KMS-11 (cell line): Measurements from ENCODE around the gene JAGN1.

Experiments used
- H2AFZ ChIP-seq: fragments of 200-600 bp; sonication (generic); 2 replicates; pipeline ENCODE4 v1.6.1; 2016; ENCODE audit warnings: antibody characterized with exemption, mixed run types, low read depth
- H3K27ac ChIP-seq: fragments of 200-600 bp; sonication (generic); 2 replicates; pipeline ENCODE4 v1.6.1; 2016; ENCODE audit warnings: mild to moderate bottlenecking, mixed run types
- H3K27me3 ChIP-seq: fragments of 200-600 bp; sonication (generic); 2 replicates; pipeline ENCODE4 v1.6.1; 2017; ENCODE audit warnings: mild to moderate bottlenecking, low read depth, mixed run types, moderate library complexity; ENCODE audit not compliant: insufficient read depth
- H3K36me3 ChIP-seq: fragments of 200-600 bp; sonication (generic); 2 replicates; pipeline ENCODE4 v1.6.1; 2017; ENCODE audit warnings: mild to moderate bottlenecking, mixed run types; ENCODE audit not compliant: insufficient read depth
- H3K4me1 ChIP-seq: fragments of 200-600 bp; sonication (generic); 2 replicates; pipeline ENCODE4 v1.6.1; 2016; ENCODE audit warnings: mild to moderate bottlenecking, low read depth, mixed run types; ENCODE audit not compliant: poor library complexity, severe bottlenecking
- H3K4me2 ChIP-seq: fragments of 200-600 bp; sonication (generic); 2 replicates; pipeline ENCODE4 v1.7.0; 2016; ENCODE audit warnings: mild to moderate bottlenecking, mixed run types
- H3K4me3 ChIP-seq: fragments of 200-600 bp; sonication (generic); IDR thresholded peaks from 2 replicates; pipeline ENCODE4 v1.6.1; 2017; ENCODE audit warnings: low read depth, low read length, mixed read lengths; ENCODE audit not compliant: insufficient read depth
- H3K79me2 ChIP-seq: fragments of 200-600 bp; sonication (generic); 2 replicates; pipeline ENCODE4 v1.6.1; 2016; ENCODE audit warnings: low read depth, mixed run types; ENCODE audit not compliant: insufficient read depth
- H3K9ac ChIP-seq: fragments of 200-600 bp; sonication (generic); 2 replicates; pipeline ENCODE4 v1.6.1; 2016; ENCODE audit warnings: mild to moderate bottlenecking, mixed run types
- H4K20me1 ChIP-seq: fragments of 200-600 bp; sonication (generic); 2 replicates; pipeline ENCODE4 v1.6.1; 2016; ENCODE audit warnings: mild to moderate bottlenecking, mixed run types; ENCODE audit not compliant: insufficient read depth
- CTCF ChIP-seq: fragments of 200-600 bp; sonication (generic); conservative IDR thresholded peaks from 2 replicates; pipeline ENCODE4 v1.6.1; 2017; ENCODE audit warnings: low read depth, mild to moderate bottlenecking, antibody characterized with exemption, low read length, moderate library complexity, mixed read lengths

The JAGN1 gene

GRCh38 chr3:9890249-9891071 lies at the start of gene JAGN1:
JAGN1 (plus strand) TSS chr3:9890610; CDS start chr3:9890723, 113 bp downstream.
- H3K4me1 ChIP-seq, result peaks cover 23% of the 10 kb centered on the region
- H3K4me2 ChIP-seq, result peak within 1 kb of the TSS; percentile 76
- no peaks in the 10 kb centered on the region for H3K36me3 ChIP-seq
- no peaks in the 10 kb centered on the region for H3K27me3 ChIP-seq
- peak within 1 kb of the TSS; percentile 95 for H3K9ac ChIP-seq
- peaks cover 21% of the 10 kb centered on the region for H3K79me2 ChIP-seq
- H2AFZ ChIP-seq, result peak within 1 kb of the TSS; percentile 73
- no peak for TF ChIP-seq CTCF
- H3K4me3 ChIP-seq, result peak within 1 kb of the TSS; percentile 38
- peak within 1 kb of the TSS; percentile 83 for H3K27ac ChIP-seq
- H4K20me1 ChIP-seq, result no peaks in the 10 kb centered on the region

- Histone ChIP-seq H3K27ac (no peak overlapping the region), H3K4me2 (no peak overlapping the region), H2AFZ (no peak overlapping the region), H3K36me3 (no peaks in the 10 kb centered on the region), H3K27me3 (no peaks in the 10 kb centered on the region), H4K20me1 (no peaks in the 10 kb centered on the region), H3K9ac (no peak overlapping the region), H3K4me3 (no peak overlapping the region), H3K79me2 (no peaks in the 10 kb centered on the region), H3K4me1 (no peaks in the 10 kb centered on the region)
- TF ChIP-seq CTCF, result no peak
These were observed 49.4 kb upstream of the JAGN1 start for GRCh38 chr3:9841015-9841414.

- no peaks in the 10 kb centered on the region for H3K36me3 ChIP-seq
- H3K27me3 ChIP-seq, result no peaks in the 10 kb centered on the region
- H3K4me1 ChIP-seq, result no peaks in the 10 kb centered on the region
- H3K4me3 ChIP-seq, result peak within 1 kb of the TSS; percentile 92
- peak within 1 kb of the TSS; percentile 73 for H2AFZ ChIP-seq
- no peaks in the 10 kb centered on the region for H3K79me2 ChIP-seq
- TF ChIP-seq CTCF, result no peak
- H3K27ac ChIP-seq, result no peak within 1 kb of the TSS
- peak within 1 kb of the TSS; percentile 58; the same call in 1 of the 2 replicates for H3K9ac ChIP-seq
- peak within 1 kb of the TSS; percentile 69 for H3K4me2 ChIP-seq
- no peaks in the 10 kb centered on the region for H4K20me1 ChIP-seq
These were observed 46.5 kb upstream of the JAGN1 start, which contains the start of gene RPUSD3 for GRCh38 chr3:9843715-9844438. RPUSD3 (minus strand) TSS chr3:9844008; CDS start chr3:9843990, 18 bp downstream.

GRCh38 chr3:9846231-9846630 lies 44.2 kb upstream of the JAGN1 start:
- no peak for TF ChIP-seq CTCF
- Histone ChIP-seq H3K36me3 (no peaks in the 10 kb centered on the region), H2AFZ (no peak overlapping the region), H3K4me2 (no peak overlapping the region), H3K79me2 (no peaks in the 10 kb centered on the region), H3K9ac (no peak overlapping the region), H4K20me1 (no peaks in the 10 kb centered on the region), H3K4me1 (no peaks in the 10 kb centered on the region), H3K27ac (no peak overlapping the region), H3K4me3 (no peak overlapping the region), H3K27me3 (no peaks in the 10 kb centered on the region)
